ENCODE measurements around the gene TMEM203.

DNA sequence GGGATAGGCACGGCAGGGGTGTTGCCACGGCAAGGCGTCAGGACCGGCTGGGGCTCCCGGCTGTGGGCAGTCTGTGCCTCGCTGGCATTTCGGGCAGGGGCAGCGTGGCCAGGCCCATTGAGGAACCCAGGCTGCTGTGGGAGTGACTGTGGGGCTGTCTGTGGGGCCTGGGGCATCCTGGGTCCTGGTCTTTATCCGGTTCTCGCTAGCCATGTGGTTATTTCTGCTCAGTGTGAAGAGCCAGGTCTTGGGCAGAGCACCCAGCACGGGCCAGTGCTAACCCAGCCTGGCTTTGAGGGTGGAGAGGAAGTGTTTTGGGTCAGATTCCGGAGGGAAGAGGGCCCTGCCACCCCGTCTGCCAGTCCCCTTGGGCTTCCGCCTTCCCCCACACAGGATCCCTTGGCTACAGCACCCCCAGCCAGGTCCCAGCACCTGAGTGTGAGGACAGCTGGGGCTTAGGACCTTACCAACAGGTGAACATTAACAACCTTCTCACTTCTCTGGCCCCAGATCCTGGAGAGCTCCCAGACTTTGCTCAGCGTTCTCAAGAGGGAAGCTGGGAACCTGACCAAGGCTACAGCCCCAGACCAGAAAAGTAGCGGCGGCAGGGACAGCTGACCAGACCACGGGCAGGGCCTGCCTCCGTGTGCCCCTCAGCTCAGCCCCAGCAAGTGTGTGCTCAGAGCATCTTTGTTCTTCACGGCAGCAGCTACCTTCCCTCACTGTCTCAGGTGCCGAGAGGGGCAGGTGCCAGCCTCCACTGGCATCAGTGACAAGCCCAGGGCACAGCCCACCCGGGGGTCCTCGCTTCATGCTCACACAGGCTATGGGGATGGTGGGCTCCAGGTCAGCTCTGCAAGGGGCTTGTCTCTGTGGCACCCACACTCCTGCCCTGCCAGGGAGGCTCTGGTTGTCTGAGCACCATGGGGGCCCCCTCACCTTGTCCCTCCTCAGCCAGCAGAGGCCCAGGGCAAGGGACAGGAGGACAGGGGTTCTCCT is 15.9 kb downstream of the TMEM203 start:
- TF ChIP-seq, protein P1, sequence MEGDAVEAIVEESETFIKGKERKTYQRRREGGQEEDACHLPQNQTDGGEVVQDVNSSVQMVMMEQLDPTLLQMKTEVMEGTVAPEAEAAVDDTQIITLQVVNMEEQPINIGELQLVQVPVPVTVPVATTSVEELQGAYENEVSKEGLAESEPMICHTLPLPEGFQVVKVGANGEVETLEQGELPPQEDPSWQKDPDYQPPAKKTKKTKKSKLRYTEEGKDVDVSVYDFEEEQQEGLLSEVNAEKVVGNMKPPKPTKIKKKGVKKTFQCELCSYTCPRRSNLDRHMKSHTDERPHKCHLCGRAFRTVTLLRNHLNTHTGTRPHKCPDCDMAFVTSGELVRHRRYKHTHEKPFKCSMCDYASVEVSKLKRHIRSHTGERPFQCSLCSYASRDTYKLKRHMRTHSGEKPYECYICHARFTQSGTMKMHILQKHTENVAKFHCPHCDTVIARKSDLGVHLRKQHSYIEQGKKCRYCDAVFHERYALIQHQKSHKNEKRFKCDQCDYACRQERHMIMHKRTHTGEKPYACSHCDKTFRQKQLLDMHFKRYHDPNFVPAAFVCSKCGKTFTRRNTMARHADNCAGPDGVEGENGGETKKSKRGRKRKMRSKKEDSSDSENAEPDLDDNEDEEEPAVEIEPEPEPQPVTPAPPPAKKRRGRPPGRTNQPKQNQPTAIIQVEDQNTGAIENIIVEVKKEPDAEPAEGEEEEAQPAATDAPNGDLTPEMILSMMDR (IDR thresholded peaks at IDR 0.05; ENCODE audit: low read depth, low read length), result no peak
- TF ChIP-seq EZH2phosphoT487 (IDR thresholded peaks at IDR 0.05; ENCODE audit: low read depth), result no peak

Data from OCI-LY3 (cell line).